ENCODE data around the gene MTUS2.

MTUS2 gene

GRCh38 chr13:29292045-29292444 lies 471.9 kb downstream of the MTUS2 start:
- TF ChIP-seq CTCF (IDR thresholded peaks at IDR 0.05; ENCODE audit: borderline replicate concordance, insufficient read depth, low read depth, low read length) = no peak
- no peak overlapping the region for H3K4me3 ChIP-seq (ENCODE audit: low read depth, low read length)

- TF ChIP-seq CTCF (IDR thresholded peaks at IDR 0.05; ENCODE audit: borderline replicate concordance, insufficient read depth, low read depth, low read length) = no peak
- H3K4me3 ChIP-seq (ENCODE audit: low read depth, low read length) = no peak overlapping the region
These were observed 474.7 kb downstream of the MTUS2 start for GRCh38 chr13:29294821-29295220.

GRCh38 chr13:29301027-29301426 lies 480.9 kb downstream of the MTUS2 start:
- H3K4me3 ChIP-seq (ENCODE audit: low read depth, low read length) = no peak overlapping the region
- no peak for TF ChIP-seq CTCF (IDR thresholded peaks at IDR 0.05; ENCODE audit: borderline replicate concordance, insufficient read depth, low read depth, low read length)

GRCh38 chr13:29304148-29304547 lies 484.0 kb downstream of the MTUS2 start:
- H3K4me3 ChIP-seq (ENCODE audit: low read depth, low read length) = no peak overlapping the region
- no peak for TF ChIP-seq CTCF (IDR thresholded peaks at IDR 0.05; ENCODE audit: borderline replicate concordance, insufficient read depth, low read depth, low read length)

- no peak for TF ChIP-seq CTCF (IDR thresholded peaks at IDR 0.05; ENCODE audit: borderline replicate concordance, insufficient read depth, low read depth, low read length)
These were observed 490.7 kb downstream of the MTUS2 start for GRCh38 chr13:29310806-29311205.

GRCh38 chr13:29315847-29316246 lies 495.7 kb downstream of the MTUS2 start:
- H3K4me3 ChIP-seq (ENCODE audit: low read depth, low read length) = no peak overlapping the region
- no peak for TF ChIP-seq CTCF (IDR thresholded peaks at IDR 0.05; ENCODE audit: borderline replicate concordance, insufficient read depth, low read depth, low read length)

More at GRCh38 chr13:29310806-29311205, 490.7 kb downstream of the MTUS2 start:
- H3K4me3 ChIP-seq (ENCODE audit: low read depth, low read length) = no peak overlapping the region

- no peak overlapping the region for H3K4me3 ChIP-seq (ENCODE audit: low read depth, low read length)
- TF ChIP-seq CTCF (IDR thresholded peaks at IDR 0.05; ENCODE audit: borderline replicate concordance, insufficient read depth, low read depth, low read length) = no peak
These were observed 497.7 kb downstream of the MTUS2 start for GRCh38 chr13:29317828-29318227.
